H1 (cell line): Measurements from ENCODE around the gene ITSN1. TPM values are rescaled to one million over a fixed set of nuclear protein-coding genes. Genes with fewer than 3 reads are reported as not detected.

Experiments
- FOSL1 ChIP-seq: IDR thresholded peaks from 2 replicates; pipeline ENCODE4 v1.6.1; 2011; ENCODE audit warnings: mild to moderate bottlenecking, low read depth, low read length, moderate library complexity; ENCODE audit not compliant: insufficient read depth
- POLR2AphosphoS5 ChIP-seq: IDR thresholded peaks from 2 replicates; pipeline ENCODE4 v1.6.1; 2011; ENCODE audit warnings: low read depth, low read length
- RNF2 ChIP-seq: fragments of 200-900, 300-1000 bp; sonication (generic); IDR thresholded peaks from 2 replicates; pipeline ENCODE4 v1.7.1; 2016; ENCODE audit warnings: borderline replicate concordance, low read depth, mild to moderate bottlenecking, antibody characterized with exemption, low read length; ENCODE audit not compliant: poor library complexity, severe bottlenecking; ENCODE audit errors: missing control alignments
- polyA plus RNA-seq, 7 experiments: library from polyadenylated mRNA; depleted of rRNA in 3 of 7; stranded (reverse) in 5 of 7; unstranded in 2 of 7; fragments of >200 nt in 5 of 7; fragments of 200-250 nt in 2 of 7; gene quantifications; 1 replicate in 5 of 7; 2 replicates in 1 of 7; 4 replicates in 1 of 7; pipeline versions ENCODE4 v1.2.1 to v1.2.3, GENCODE V29; 2011 to 2013; ENCODE audit warnings: missing spikeins in 2 of 7, mixed read lengths in 2 of 7
- total RNA-seq: library from RNA; stranded (reverse); fragmentation: NEBNext Ultra II Directional; extraction: Animal tissue kit (Norgen Biotek cat#: 25700); gene quantifications from 2 replicates; pipeline ENCODE4 v1.2.1, GENCODE V29; 2021

The ITSN1 gene
- total and polyA plus RNA-seq, 2 of the 8 experiments (the other 6 are each of a cell fraction or from before 2014, with no cell fraction given) = 60.8 to 78.1 TPM

GRCh38 chr21:33932731-33933130 is 290.4 kb downstream of the ITSN1 start (continued):
- TF ChIP-seq FOSL1 (no peak), RNF2 (no peak), POLR2AphosphoS5 (no peak)
